AG09319 (cell line): ENCODE measurements around the gene KLC3.

Source experiments
- DNase-seq: peaks from one replicate; pipeline ENCODE4 v3.0.0-alpha.2; 2010; ENCODE audit warnings: low read depth; ENCODE audit errors: extremely low read depth
- CTCF ChIP-seq: IDR thresholded peaks from 2 replicates; pipeline ENCODE4 v1.5.1; 2011; ENCODE audit warnings: low read depth, mild to moderate bottlenecking, inconsistent platforms, low read length, moderate library complexity

The KLC3 gene

DNA sequence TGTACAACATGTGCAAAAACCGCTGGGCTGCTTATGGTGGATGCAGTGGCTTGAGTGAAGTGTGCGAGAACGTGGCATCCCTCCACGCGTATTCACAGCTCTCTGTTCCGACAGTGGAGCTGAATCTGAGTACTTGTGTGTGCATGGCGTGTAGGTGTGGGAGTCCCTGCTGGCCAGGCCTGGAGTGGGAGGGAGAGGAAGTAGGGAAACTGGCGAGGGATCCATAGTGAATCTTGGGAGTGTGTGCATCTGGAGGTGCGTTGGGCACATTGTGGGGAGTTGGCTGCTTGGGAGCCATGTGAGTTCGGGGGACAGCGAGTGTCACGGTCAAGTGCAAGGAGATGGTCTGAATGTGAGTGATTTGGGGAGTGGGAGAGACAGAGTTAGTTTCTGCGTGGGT, 2.4 kb downstream of the KLC3 start:
- no peak for DNase-seq
- no peak for TF ChIP-seq CTCF

DNA sequence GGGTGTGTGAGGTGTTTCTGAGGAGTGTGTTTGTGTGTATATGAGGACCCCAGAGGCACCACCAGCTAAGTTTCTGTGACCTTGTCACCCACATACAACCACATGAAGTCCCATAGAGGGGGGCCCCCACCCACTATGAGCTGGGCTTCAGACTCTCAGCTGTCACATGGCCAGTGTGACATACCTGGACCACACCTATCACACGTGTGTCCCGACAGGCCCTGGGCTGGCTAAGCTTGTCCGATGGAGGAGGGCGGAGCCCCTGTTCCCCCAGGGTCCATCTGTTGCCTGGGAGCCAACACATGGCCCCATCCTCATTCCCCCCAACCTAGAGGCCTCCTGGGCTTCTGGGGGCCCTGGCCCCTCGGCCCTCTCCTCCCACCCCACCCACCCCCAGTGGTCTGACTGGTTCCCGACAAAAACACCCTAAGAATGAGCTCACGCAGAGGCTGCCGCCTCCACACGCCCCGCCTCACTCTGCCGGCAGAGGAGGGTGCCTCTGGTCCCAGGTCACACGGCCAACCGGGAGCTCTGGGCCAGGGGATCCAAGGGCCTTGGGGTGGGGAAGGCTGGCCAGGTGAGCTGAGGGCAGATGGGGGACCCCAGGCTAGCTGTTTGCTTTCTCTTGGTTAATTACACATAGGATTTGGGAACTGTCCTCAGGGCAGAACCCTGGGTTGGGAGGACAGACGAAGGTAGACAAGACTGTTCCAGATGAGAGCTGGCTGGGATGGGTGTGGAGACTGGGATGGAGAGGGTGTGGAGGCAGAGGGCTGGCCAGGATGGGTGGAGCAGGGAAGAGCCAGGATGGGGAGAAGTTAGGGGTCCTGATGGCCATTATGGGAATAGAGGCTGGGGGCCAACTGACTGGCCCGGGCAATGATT, 4.3 kb downstream of the KLC3 start:
- DNase-seq: no peak

GRCh38 chr19:45345506-45345860, 4.9 kb downstream of the KLC3 start:
- no peak for DNase-seq
- no peak for TF ChIP-seq CTCF

More for the DNA sequence above, 4.3 kb downstream of the KLC3 start:
- TF ChIP-seq CTCF: no peak

DNA sequence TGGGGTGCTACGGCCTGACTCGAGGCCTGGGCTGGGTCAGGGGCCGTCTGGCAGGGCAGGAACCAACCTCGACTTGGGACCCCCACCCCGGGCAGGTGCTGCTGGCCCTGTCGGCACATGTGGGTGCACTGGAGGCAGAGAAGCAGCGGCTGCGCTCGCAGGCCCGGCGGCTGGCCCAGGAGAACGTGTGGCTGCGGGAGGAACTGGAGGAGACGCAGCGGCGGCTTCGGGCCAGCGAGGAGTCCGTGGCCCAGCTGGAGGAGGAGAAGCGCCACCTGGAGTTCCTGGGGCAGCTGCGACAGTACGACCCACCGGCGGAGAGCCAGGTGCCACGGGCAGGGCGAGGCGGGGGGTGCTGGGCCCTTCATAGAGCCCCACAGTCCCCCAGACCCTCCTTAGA, 5.9 kb downstream of the KLC3 start:
- no peak for TF ChIP-seq CTCF
- DNase-seq: no peak

DNA sequence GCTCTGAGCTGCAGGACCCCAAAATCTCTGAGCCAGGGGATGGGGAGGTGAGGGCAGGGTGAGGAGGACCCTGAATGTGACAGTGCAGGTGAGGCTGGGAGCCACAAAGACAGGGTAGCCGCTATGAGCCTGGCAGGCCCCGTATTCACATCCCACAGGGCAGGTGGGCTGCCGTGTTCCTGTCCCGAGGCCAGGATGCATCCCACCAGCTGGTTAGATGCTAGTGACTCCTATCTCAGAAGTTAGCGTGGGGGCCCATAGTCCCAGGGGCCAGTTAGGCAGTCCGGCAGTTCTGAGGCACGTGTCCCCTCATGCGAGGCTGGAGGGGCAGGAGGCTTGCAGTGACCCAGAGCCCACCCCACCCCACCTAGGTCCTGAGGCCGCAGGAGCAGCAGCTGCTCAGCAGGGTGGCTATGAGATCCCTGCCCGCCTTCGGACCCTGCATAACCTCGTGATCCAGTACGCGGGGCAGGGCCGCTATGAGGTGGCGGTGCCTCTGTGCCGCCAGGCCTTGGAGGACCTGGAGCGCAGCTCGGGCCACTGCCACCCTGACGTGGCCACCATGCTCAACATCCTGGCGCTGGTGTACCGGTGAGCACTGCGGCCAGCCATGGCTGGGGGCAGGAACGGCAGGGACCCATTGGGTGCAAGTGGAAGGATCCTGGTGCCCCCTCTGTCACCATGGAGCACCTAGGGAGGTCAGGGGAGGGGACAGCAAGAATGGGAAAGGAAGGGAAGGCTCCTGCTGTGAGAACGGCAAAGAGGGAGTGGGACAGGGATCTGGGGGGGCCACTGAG, 7.2 kb downstream of the KLC3 start:
- TF ChIP-seq CTCF: no peak

GRCh38 chr19:45348367-45349125, 8.0 kb downstream of the KLC3 start:
- no peak for TF ChIP-seq CTCF

More for the DNA sequence above, 7.2 kb downstream of the KLC3 start:
- DNase-seq: no peak

More at GRCh38 chr19:45348367-45349125, 8.0 kb downstream of the KLC3 start:
- no peak for DNase-seq
